Measurements from ENCODE around the gene UGT1A9.

Gene UGT1A9

DNA sequence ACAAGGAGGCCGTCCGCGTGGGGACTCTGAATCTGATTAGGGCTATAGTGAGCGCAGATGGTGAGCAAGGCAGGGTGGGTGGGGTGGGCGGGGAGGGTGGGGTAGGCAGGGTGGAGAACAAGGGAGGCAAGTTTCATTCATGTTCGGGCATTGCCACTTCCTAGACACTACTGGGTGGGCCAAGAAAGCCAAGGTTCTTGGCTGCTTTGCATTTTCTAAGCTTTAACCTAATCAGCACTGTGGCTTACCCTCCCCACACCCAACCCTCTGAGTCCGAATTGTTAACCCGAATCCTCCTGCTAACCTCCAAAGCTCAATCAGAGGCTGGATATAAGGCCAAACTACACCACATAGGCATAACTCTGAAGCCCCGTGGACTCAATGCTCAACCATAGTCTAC lies 124.6 kb downstream of the UGT1A9 start:
- Histone ChIP-seq H3K36me3 (ENCODE audit: insufficient read depth, low read length) (no peaks in the 10 kb centered on the region), H3K27me3 (ENCODE audit: insufficient read depth, low read length) (peaks cover 16% of the 10 kb centered on the region; the same call in 1 of the 2 replicates), H3K4me3 (ENCODE audit: low read depth, low read length) (no peak overlapping the region), H3K27ac (ENCODE audit: low read depth, low read length) (no peak overlapping the region), H2AFZ (ENCODE audit: low read length, unreplicated experiment) (no peak overlapping the region), H3K79me2 (ENCODE audit: control insufficient read depth, insufficient read depth, low read length, unreplicated experiment) (no peaks in the 10 kb centered on the region), H3K4me1 (ENCODE audit: control insufficient read depth, insufficient read depth, low read length, unreplicated experiment) (no peaks in the 10 kb centered on the region)

DNA sequence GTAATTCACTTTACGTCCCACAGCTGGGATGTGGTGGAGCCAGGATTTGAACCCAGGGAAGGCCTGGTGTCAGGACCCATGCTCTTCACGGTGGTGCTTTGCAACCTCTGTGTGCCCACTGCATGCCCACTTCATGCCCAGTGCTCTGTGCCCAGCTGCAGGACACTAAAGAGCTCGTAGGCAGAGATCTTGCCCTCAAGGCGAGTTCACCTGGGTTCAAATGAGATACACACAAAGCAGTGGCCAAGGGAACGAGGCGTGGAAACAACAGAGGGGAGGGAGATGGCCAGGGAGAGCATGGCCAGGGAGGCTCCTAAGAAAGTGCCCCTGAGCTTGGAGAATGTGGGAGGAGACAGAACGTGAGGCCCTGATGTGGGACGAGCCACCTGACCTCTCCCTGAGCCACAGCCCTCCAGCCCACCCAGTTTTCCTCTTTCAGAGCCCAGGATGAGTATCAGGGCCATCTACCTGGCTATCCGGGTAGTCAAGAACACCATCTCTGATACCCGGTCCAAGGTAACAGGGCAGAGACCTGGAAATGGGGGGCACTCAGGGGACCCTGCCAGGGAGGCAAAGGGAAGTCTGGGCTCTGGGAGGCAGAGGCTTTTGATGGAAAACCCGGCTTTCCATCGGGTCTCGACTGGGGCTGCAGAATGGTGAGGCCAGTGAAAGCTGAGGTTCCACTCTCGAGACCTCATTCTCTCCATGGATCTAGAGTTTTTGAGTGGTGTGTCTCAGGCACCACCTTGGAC lies 126.8 kb downstream of the UGT1A9 start:
- Histone ChIP-seq H2AFZ (ENCODE audit: low read length, unreplicated experiment) (no peak overlapping the region), H3K36me3 (ENCODE audit: insufficient read depth, low read length) (no peaks in the 10 kb centered on the region), H3K27ac (ENCODE audit: low read depth, low read length) (no peak overlapping the region), H3K79me2 (ENCODE audit: control insufficient read depth, insufficient read depth, low read length, unreplicated experiment) (no peaks in the 10 kb centered on the region), H3K27me3 (ENCODE audit: insufficient read depth, low read length) (peaks cover 23% of the 10 kb centered on the region; the same call in 1 of the 2 replicates), H3K4me3 (ENCODE audit: low read depth, low read length) (no peak overlapping the region), H3K4me1 (ENCODE audit: control insufficient read depth, insufficient read depth, low read length, unreplicated experiment) (no peaks in the 10 kb centered on the region)

DNA sequence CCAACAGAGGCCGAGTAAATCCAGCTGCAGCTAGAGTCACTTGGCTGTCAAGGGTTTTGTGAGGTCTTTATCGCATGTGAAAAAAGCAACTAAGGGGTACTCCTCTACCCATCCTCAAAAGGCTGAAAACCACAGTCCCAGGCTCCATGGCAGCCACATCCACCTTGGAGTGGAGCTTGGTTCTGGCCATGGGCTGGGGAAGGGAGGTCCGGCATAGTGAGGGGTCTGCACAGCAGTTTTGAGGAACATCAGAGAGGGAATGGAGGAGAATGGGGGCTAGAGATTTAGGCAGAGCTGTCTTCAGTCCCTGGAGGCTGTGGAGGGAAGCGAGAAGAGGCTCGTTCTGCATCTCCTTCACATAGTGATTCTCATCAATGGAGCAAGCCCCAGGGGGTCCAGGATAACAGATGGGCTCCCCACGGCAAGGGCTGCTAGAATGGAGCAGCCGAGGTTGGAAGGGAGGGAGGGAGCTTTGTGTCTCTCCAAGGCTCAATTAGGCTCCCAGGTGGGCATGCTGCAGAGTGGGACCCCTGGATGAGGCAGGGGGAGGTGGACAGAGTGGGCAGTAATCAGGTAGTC lies 127.5 kb downstream of the UGT1A9 start:
- Histone ChIP-seq H3K36me3 (ENCODE audit: insufficient read depth, low read length) (no peaks in the 10 kb centered on the region), H3K27ac (ENCODE audit: low read depth, low read length) (no peak overlapping the region), H3K4me3 (ENCODE audit: low read depth, low read length) (no peak overlapping the region), H3K4me1 (ENCODE audit: control insufficient read depth, insufficient read depth, low read length, unreplicated experiment) (no peaks in the 10 kb centered on the region), H3K27me3 (ENCODE audit: insufficient read depth, low read length) (peaks cover 29% of the 10 kb centered on the region; the same call in 1 of the 2 replicates), H3K79me2 (ENCODE audit: control insufficient read depth, insufficient read depth, low read length, unreplicated experiment) (no peaks in the 10 kb centered on the region), H2AFZ (ENCODE audit: low read length, unreplicated experiment) (no peak overlapping the region)

DNA sequence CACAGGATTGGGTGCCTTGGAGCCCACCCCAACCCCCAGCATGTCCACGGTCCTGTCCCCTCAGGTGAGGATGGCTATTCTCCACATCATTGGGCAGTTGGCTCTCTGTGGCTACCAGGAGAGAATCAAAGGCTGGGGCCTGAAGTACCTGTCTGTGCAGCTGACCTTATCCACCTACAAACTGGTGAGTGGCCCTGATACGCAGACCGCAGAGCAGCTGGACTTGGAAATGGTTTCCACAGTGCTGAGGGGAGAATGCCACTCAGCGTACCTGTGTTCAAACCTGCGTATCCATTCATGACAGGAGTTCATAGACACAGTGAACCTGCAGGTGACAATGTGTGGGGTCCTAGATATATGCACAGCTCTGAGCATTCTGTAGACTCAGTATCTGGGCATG lies 128.0 kb downstream of the UGT1A9 start:
- Histone ChIP-seq H3K36me3 (ENCODE audit: insufficient read depth, low read length) (no peaks in the 10 kb centered on the region), H3K79me2 (ENCODE audit: control insufficient read depth, insufficient read depth, low read length, unreplicated experiment) (no peaks in the 10 kb centered on the region), H3K4me3 (ENCODE audit: low read depth, low read length) (no peak overlapping the region), H3K27me3 (ENCODE audit: insufficient read depth, low read length) (peaks cover 34% of the 10 kb centered on the region; the same call in 1 of the 2 replicates), H3K27ac (ENCODE audit: low read depth, low read length) (no peak overlapping the region), H2AFZ (ENCODE audit: low read length, unreplicated experiment) (no peak overlapping the region), H3K4me1 (ENCODE audit: control insufficient read depth, insufficient read depth, low read length, unreplicated experiment) (no peaks in the 10 kb centered on the region)

DNA sequence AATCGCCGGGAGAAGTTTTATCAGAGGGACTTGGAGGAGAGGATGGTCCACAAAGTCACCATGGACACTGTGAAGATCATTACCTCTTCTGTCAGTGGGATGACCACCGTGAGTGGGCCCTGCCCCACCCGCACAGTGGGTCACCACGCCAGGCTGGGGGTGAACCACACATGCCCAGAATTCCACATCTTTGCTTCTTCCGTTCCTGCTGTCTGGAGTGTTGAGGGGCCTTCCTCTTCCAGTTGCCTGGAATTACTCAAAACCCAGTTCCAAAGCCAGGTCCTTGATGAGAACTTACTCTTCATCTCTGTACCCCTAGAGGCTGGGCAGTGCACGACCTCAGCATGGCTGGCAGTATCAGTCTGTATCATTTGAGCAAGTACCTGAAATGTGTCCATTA lies 128.5 kb downstream of the UGT1A9 start:
- Histone ChIP-seq H3K27me3 (ENCODE audit: insufficient read depth, low read length) (peaks cover 39% of the 10 kb centered on the region), H3K27ac (ENCODE audit: low read depth, low read length) (no peak overlapping the region), H3K4me3 (ENCODE audit: low read depth, low read length) (no peak overlapping the region), H3K79me2 (ENCODE audit: control insufficient read depth, insufficient read depth, low read length, unreplicated experiment) (no peaks in the 10 kb centered on the region), H3K4me1 (ENCODE audit: control insufficient read depth, insufficient read depth, low read length, unreplicated experiment) (no peaks in the 10 kb centered on the region), H2AFZ (ENCODE audit: low read length, unreplicated experiment) (no peak overlapping the region), H3K36me3 (ENCODE audit: insufficient read depth, low read length) (no peaks in the 10 kb centered on the region)

DNA sequence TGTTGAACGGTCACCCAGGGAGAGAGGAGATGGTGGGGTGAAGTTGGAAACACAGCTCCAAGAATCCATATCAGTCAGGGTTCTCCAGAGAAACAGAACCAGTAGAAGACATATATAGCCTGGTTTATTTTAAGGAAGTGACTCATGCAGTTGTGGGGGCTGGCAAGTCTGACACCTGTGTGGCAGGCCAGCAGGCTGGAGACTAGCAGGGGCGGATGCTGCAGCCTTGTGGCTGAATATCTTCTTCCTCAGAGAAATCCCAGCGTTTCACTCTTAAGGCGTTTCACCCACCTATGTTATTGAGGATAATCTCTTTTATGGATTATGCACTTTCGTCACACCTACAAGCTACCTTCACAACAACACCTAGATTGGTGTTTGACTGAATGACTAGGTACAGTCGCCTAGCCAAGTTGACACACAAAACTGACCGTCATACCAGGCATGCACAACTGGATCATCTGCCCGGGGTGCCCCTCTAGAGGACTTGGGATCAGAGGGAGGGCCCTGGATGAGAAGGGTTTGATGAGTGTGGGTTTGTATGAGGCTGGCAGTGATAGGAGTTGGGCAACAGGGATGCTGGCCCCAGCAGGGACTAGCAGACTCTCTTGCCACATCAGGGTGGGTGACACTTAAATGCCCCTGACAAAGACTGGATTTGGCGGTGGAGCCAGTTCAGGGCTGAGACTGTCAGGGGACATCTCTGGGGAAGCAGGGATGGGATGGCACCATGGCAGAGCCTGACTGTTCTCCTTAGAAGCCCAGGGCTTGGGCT lies 129.8 kb downstream of the UGT1A9 start:
- Histone ChIP-seq H3K79me2 (ENCODE audit: control insufficient read depth, insufficient read depth, low read length, unreplicated experiment) (no peaks in the 10 kb centered on the region), H2AFZ (ENCODE audit: low read length, unreplicated experiment) (no peak overlapping the region), H3K27me3 (ENCODE audit: insufficient read depth, low read length) (peaks cover 51% of the 10 kb centered on the region), H3K36me3 (ENCODE audit: insufficient read depth, low read length) (no peaks in the 10 kb centered on the region), H3K4me1 (ENCODE audit: control insufficient read depth, insufficient read depth, low read length, unreplicated experiment) (no peaks in the 10 kb centered on the region), H3K4me3 (ENCODE audit: low read depth, low read length) (no peak overlapping the region), H3K27ac (ENCODE audit: low read depth, low read length) (no peak overlapping the region)

DNA sequence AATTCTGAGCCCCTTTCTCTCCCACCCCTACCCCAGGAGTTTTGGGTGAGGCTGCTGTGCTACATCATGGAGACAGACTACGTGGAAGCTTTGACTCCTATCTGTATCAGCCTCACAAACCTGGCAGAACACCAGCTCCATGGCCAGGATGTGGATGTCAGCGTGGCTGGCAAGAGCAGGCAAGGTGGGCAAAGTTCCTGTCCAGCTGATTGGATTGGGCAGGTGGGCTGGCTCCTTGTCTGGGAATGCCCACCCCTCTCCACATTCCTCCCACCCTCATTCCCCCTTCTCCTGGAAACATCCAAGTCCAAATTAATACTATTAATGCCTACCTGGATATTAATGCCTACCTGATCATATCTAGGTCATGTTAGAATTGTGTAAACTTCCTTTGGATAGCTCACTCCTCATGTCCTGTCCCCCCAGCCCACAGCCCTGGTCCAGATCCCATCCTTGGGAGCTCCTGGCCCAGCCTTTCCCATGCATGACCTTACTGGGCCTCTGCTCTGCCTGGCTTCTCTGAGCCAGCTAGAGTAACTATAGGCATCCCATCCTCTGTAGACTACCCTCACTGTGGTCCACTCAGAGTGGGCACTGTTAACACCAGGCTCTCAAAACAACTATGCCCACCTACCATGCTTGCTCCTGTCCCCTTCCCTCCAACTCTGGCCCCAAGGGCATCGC lies 130.6 kb downstream of the UGT1A9 start:
- H3K4me1 ChIP-seq (ENCODE audit: control insufficient read depth, insufficient read depth, low read length, unreplicated experiment) = no peaks in the 10 kb centered on the region
- no peak overlapping the region for H3K4me3 ChIP-seq (ENCODE audit: low read depth, low read length)
- H2AFZ ChIP-seq (ENCODE audit: low read length, unreplicated experiment) = no peak overlapping the region
- no peaks in the 10 kb centered on the region for H3K36me3 ChIP-seq (ENCODE audit: insufficient read depth, low read length)
- H3K27ac ChIP-seq (ENCODE audit: low read depth, low read length) = no peak overlapping the region
- peaks cover 44% of the 10 kb centered on the region for H3K27me3 ChIP-seq (ENCODE audit: insufficient read depth, low read length)
- no peaks in the 10 kb centered on the region for H3K79me2 ChIP-seq (ENCODE audit: control insufficient read depth, insufficient read depth, low read length, unreplicated experiment)

DNA sequence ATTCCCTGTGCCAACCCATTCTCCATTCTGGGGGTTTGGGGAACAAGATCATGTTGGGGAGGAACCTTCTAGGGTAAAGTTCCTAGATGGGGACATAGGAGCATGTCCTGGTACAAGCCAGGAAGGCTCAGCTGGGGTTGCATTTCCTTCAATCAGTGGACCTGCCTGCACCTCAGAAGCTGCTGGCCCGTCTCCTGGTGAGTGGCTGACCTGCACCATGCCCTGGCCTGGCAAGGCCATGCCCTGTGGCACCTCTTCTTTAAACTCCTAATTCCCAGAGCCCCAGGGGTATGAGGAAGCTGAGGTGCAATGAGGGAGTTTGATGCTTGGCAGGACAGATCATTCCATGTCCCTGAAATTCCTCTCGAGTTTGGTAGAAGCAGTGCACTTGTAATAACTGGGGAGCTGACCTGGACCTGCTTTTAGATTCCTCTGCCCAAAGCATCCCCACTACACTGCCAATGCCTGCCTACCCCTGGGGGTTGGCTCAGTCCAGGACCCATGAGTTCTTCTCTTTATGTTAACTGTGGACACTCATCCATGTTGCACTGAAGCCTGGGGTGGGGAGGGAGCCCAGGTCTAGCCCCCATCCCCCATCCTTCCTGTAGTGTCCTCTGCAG lies 131.7 kb downstream of the UGT1A9 start:
- Histone ChIP-seq H3K4me3 (ENCODE audit: low read depth, low read length) (no peak overlapping the region), H3K27me3 (ENCODE audit: insufficient read depth, low read length) (peaks cover 53% of the 10 kb centered on the region), H2AFZ (ENCODE audit: low read length, unreplicated experiment) (no peak overlapping the region), H3K36me3 (ENCODE audit: insufficient read depth, low read length) (no peaks in the 10 kb centered on the region), H3K79me2 (ENCODE audit: control insufficient read depth, insufficient read depth, low read length, unreplicated experiment) (no peaks in the 10 kb centered on the region), H3K27ac (ENCODE audit: low read depth, low read length) (no peak overlapping the region), H3K4me1 (ENCODE audit: control insufficient read depth, insufficient read depth, low read length, unreplicated experiment) (no peaks in the 10 kb centered on the region)

DNA sequence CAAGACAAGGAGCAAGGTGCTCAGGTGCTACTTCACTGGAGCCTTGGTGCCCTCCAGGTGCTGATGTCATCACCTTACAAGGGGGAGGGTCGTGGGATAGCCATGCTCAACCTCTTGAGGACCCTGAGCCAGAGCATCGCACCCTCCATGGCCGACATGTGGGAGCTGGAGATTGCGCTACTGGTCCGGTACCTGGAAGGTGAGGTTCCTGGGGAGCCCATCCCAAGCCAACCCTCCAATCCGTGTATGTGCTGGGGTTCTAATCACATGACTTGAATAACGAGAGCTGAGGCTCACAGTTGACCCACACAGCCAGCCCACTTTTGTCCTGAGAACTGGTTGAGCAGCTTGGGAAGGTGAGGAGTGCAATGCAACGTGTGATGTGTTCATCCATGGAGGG lies 132.3 kb downstream of the UGT1A9 start:
- H3K4me3 ChIP-seq (ENCODE audit: low read depth, low read length) = no peak overlapping the region
- H3K79me2 ChIP-seq (ENCODE audit: control insufficient read depth, insufficient read depth, low read length, unreplicated experiment) = no peaks in the 10 kb centered on the region
- H3K27me3 ChIP-seq (ENCODE audit: insufficient read depth, low read length) = peaks cover 59% of the 10 kb centered on the region
- H3K4me1 ChIP-seq (ENCODE audit: control insufficient read depth, insufficient read depth, low read length, unreplicated experiment) = no peaks in the 10 kb centered on the region
- H2AFZ ChIP-seq (ENCODE audit: low read length, unreplicated experiment) = no peak overlapping the region
- H3K36me3 ChIP-seq (ENCODE audit: insufficient read depth, low read length) = no peaks in the 10 kb centered on the region
- H3K27ac ChIP-seq (ENCODE audit: low read depth, low read length) = no peak overlapping the region

DNA sequence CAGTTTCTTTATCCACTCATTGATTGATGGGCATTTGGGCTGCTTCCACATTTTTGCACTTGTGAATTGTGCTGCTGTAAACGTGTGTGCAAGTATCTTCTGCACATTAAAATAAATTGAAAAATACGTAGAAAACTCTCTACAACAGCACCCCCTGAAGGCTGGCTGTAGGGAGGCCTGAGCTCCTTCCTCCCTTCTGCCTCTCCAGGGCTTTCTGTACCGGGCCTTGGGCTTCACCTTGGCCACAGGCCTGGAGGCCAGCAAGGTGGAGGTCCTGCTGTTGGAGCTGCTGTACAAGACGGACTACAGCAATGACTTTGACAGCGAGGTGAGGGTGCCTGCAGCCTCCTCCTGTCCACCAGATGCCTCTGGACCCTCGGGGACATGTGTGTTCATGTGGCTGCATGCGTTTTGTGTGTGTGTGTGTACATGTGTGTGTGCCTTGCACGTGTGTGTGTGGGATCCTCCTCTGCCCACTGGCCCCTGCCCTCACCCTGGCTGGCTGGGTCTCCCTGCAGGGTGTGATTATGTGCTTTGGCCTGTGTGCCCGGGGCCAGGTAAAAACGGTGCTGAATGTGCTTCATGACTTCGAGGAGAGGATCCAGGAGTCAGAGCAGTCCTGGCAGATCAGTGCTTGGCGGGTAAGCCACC lies 135.6 kb downstream of the UGT1A9 start:
- H3K4me1 ChIP-seq (ENCODE audit: control insufficient read depth, insufficient read depth, low read length, unreplicated experiment) = no peaks in the 10 kb centered on the region
- H3K4me3 ChIP-seq (ENCODE audit: low read depth, low read length) = no peak overlapping the region
- H3K36me3 ChIP-seq (ENCODE audit: insufficient read depth, low read length) = no peaks in the 10 kb centered on the region
- no peak overlapping the region for H3K27ac ChIP-seq (ENCODE audit: low read depth, low read length)
- H3K27me3 ChIP-seq (ENCODE audit: insufficient read depth, low read length) = peaks cover 76% of the 10 kb centered on the region
- no peak overlapping the region for H2AFZ ChIP-seq (ENCODE audit: low read length, unreplicated experiment)
- H3K79me2 ChIP-seq (ENCODE audit: control insufficient read depth, insufficient read depth, low read length, unreplicated experiment) = no peaks in the 10 kb centered on the region

Data from ACC112 (cell line).